ENCODE data around the gene ADAM22. TPM values are rescaled to one million over a fixed set of nuclear protein-coding genes. Genes with fewer than 3 reads are reported as not detected.

The ADAM22 gene
- total and polyA plus RNA-seq, 10 of the 15 experiments (the other 5 are each of a cell fraction or from before 2014, with no cell fraction given), result 1.4 to 24.5 (median 7.6) TPM

DNA sequence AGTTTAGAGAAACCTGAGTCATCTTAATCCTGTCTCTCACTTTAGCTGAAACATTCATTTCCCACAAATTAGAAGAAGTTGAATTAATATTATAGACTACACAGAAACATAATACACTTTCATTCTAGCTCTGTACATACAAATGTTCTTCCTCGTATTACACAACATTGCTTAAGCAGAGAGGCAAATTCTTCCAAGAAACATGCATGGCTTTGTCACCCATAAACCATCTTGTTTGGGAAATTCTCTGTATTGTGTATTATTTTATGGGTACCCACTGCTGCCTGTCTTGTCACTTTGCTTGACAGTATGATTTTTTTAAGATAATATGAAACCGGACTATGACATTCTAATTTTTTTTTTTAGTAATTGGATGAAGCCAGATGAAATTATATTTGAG, 181.8 kb downstream of the ADAM22 start (continued):
- TF ChIP-seq, protein P1, sequence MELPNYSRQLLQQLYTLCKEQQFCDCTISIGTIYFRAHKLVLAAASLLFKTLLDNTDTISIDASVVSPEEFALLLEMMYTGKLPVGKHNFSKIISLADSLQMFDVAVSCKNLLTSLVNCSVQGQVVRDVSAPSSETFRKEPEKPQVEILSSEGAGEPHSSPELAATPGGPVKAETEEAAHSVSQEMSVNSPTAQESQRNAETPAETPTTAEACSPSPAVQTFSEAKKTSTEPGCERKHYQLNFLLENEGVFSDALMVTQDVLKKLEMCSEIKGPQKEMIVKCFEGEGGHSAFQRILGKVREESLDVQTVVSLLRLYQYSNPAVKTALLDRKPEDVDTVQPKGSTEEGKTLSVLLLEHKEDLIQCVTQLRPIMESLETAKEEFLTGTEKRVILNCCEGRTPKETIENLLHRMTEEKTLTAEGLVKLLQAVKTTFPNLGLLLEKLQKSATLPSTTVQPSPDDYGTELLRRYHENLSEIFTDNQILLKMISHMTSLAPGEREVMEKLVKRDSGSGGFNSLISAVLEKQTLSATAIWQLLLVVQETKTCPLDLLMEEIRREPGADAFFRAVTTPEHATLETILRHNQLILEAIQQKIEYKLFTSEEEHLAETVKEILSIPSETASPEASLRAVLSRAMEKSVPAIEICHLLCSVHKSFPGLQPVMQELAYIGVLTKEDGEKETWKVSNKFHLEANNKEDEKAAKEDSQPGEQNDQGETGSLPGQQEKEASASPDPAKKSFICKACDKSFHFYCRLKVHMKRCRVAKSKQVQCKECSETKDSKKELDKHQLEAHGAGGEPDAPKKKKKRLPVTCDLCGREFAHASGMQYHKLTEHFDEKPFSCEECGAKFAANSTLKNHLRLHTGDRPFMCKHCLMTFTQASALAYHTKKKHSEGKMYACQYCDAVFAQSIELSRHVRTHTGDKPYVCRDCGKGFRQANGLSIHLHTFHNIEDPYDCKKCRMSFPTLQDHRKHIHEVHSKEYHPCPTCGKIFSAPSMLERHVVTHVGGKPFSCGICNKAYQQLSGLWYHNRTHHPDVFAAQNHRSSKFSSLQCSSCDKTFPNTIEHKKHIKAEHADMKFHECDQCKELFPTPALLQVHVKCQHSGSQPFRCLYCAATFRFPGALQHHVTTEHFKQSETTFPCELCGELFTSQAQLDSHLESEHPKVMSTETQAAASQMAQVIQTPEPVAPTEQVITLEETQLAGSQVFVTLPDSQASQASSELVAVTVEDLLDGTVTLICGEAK (IDR thresholded peaks at IDR 0.05; ENCODE audit: borderline replicate concordance), result no peak
- no peak for TF ChIP-seq MXI1 (IDR thresholded peaks at IDR 0.05; ENCODE audit: low read depth, low read length)
- TF ChIP-seq, protein P2, sequence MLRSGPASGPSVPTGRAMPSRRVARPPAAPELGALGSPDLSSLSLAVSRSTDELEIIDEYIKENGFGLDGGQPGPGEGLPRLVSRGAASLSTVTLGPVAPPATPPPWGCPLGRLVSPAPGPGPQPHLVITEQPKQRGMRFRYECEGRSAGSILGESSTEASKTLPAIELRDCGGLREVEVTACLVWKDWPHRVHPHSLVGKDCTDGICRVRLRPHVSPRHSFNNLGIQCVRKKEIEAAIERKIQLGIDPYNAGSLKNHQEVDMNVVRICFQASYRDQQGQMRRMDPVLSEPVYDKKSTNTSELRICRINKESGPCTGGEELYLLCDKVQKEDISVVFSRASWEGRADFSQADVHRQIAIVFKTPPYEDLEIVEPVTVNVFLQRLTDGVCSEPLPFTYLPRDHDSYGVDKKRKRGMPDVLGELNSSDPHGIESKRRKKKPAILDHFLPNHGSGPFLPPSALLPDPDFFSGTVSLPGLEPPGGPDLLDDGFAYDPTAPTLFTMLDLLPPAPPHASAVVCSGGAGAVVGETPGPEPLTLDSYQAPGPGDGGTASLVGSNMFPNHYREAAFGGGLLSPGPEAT (IDR thresholded peaks at IDR 0.05; ENCODE audit: low read depth), result no peak
- TF ChIP-seq SMARCA5 (IDR thresholded peaks at IDR 0.05), result no peak
- TF ChIP-seq IKZF1 (conservative IDR thresholded peaks at IDR 0.05), result no peak
- TF ChIP-seq, protein P3, sequence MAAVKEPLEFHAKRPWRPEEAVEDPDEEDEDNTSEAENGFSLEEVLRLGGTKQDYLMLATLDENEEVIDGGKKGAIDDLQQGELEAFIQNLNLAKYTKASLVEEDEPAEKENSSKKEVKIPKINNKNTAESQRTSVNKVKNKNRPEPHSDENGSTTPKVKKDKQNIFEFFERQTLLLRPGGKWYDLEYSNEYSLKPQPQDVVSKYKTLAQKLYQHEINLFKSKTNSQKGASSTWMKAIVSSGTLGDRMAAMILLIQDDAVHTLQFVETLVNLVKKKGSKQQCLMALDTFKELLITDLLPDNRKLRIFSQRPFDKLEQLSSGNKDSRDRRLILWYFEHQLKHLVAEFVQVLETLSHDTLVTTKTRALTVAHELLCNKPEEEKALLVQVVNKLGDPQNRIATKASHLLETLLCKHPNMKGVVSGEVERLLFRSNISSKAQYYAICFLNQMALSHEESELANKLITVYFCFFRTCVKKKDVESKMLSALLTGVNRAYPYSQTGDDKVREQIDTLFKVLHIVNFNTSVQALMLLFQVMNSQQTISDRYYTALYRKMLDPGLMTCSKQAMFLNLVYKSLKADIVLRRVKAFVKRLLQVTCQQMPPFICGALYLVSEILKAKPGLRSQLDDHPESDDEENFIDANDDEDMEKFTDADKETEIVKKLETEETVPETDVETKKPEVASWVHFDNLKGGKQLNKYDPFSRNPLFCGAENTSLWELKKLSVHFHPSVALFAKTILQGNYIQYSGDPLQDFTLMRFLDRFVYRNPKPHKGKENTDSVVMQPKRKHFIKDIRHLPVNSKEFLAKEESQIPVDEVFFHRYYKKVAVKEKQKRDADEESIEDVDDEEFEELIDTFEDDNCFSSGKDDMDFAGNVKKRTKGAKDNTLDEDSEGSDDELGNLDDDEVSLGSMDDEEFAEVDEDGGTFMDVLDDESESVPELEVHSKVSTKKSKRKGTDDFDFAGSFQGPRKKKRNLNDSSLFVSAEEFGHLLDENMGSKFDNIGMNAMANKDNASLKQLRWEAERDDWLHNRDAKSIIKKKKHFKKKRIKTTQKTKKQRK (IDR thresholded peaks at IDR 0.05; ENCODE audit: low read depth, low read length), result no peak
- TF ChIP-seq, protein P4, sequence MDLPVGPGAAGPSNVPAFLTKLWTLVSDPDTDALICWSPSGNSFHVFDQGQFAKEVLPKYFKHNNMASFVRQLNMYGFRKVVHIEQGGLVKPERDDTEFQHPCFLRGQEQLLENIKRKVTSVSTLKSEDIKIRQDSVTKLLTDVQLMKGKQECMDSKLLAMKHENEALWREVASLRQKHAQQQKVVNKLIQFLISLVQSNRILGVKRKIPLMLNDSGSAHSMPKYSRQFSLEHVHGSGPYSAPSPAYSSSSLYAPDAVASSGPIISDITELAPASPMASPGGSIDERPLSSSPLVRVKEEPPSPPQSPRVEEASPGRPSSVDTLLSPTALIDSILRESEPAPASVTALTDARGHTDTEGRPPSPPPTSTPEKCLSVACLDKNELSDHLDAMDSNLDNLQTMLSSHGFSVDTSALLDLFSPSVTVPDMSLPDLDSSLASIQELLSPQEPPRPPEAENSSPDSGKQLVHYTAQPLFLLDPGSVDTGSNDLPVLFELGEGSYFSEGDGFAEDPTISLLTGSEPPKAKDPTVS (IDR thresholded peaks at IDR 0.05; ENCODE audit: low read depth, low read length), result no peak
- no peak for TF ChIP-seq MTA2 (IDR thresholded peaks at IDR 0.05; ENCODE audit: low read depth)
- TF ChIP-seq, protein P5, sequence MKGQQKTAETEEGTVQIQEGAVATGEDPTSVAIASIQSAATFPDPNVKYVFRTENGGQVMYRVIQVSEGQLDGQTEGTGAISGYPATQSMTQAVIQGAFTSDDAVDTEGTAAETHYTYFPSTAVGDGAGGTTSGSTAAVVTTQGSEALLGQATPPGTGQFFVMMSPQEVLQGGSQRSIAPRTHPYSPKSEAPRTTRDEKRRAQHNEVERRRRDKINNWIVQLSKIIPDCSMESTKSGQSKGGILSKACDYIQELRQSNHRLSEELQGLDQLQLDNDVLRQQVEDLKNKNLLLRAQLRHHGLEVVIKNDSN (IDR thresholded peaks at IDR 0.05; ENCODE audit: borderline replicate concordance, extremely low read length, insufficient read depth, low read depth, low read length), result no peak
- no peak for TF ChIP-seq FOXK2 (IDR thresholded peaks at IDR 0.05)
- TF ChIP-seq ZNF207 (IDR thresholded peaks at IDR 0.05; ENCODE audit: borderline replicate concordance), result no peak

All from GM12878 (cell line).